ENCODE results near the gene CALD1. TPM values are rescaled to one million over a fixed set of nuclear protein-coding genes. Genes with fewer than 3 reads are reported as not detected.

The CALD1 gene
- total and polyA plus RNA-seq, 2 experiments from 2014 or later, result 132 to 842 TPM

GRCh38 chr7:134818613-134819345 lies 39.3 kb downstream of the CALD1 start:
- TF ChIP-seq ETS1 (IDR thresholded peaks at IDR 0.05) (no peak), ZNF331 (CRISPR knock-in tag; IDR thresholded peaks at IDR 0.05; ENCODE audit: low read depth) (no peak)
- Mint-ChIP-seq H3K27ac (no peak overlapping the region), H3K4me1 (peaks cover 3% of the 10 kb centered on the region), H3K9me3 (no peaks in the 10 kb centered on the region), H3K27me3 (ENCODE audit: insufficient read depth, low read depth, poor library complexity) (no peaks in the 10 kb centered on the region), H3K4me3 (no peak overlapping the region), H3K36me3 (ENCODE audit: low read depth) (peaks cover 4% of the 10 kb centered on the region; the same call in 1 of the 3 replicates)
- Histone ChIP-seq H3K4me1 (ENCODE audit: insufficient read depth) (0 out of 2 replicates have a peak, but pooled peaks cover 15% of the 10 kb centered on the region), H2AFZ (no peak overlapping the region), H4K20me1 (replicated peaks; ENCODE audit: insufficient read depth) (no peaks in the 10 kb centered on the region), H3K4me2 (no peak overlapping the region), H3K27me3 (ENCODE audit: insufficient read depth) (no peaks in the 10 kb centered on the region), H3F3A (replicated peaks; ENCODE audit: low read depth) (no peaks in the 10 kb centered on the region), H3K27ac (ENCODE audit: low read depth) (no peak overlapping the region), H3K79me2 (replicated peaks; ENCODE audit: insufficient read depth) (peaks cover 39% of the 10 kb centered on the region), H3K4me3 (no peak overlapping the region), H3K36me3 (ENCODE audit: insufficient read depth) (no peaks in the 10 kb centered on the region), H3K9me2 (ENCODE audit: insufficient read depth) (no peaks in the 10 kb centered on the region; the same call in none of the 2 replicates)
- DNase-seq (ENCODE audit: low spot score) (no peak), ATAC-seq (no peak)

DNA sequence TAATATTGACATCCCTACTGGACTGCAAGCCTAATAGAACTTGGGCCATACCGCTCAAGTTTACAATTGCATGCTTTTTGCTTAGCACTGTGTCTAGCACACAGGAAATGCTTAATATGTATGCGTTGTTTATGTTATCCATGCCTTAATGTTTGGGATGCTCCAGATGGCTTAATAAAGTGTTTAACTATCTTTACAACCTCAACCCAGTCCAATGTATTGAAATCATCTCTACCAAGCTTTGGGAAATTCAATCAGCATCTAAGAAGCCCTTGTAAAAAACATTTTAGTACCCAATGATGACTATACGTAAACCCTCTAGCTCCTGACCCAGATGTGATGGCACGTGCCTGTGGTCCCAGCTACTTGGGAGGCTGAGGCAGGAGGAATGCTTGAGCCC lies 40.0 kb downstream of the CALD1 start:
- Mint-ChIP-seq H3K36me3 (ENCODE audit: low read depth) (peaks cover 4% of the 10 kb centered on the region; the same call in 1 of the 3 replicates), H3K27ac (no peak overlapping the region), H3K27me3 (ENCODE audit: insufficient read depth, low read depth, poor library complexity) (no peaks in the 10 kb centered on the region), H3K9me3 (no peaks in the 10 kb centered on the region), H3K4me1 (peaks cover 3% of the 10 kb centered on the region; the same call in 2 of the 3 replicates), H3K4me3 (no peak overlapping the region)
- H3K4me2 ChIP-seq, result no peak overlapping the region
- H4K20me1 ChIP-seq (replicated peaks; ENCODE audit: insufficient read depth), result no peaks in the 10 kb centered on the region
- H3K79me2 ChIP-seq (replicated peaks; ENCODE audit: insufficient read depth), result peaks cover 33% of the 10 kb centered on the region
- no peaks in the 10 kb centered on the region for H3K36me3 ChIP-seq (ENCODE audit: insufficient read depth)
- no peaks in the 10 kb centered on the region for H3K27me3 ChIP-seq (ENCODE audit: insufficient read depth)
- no peak for ATAC-seq
- no peak overlapping the region for H3K27ac ChIP-seq (ENCODE audit: low read depth)
- TF ChIP-seq STAT1 (IDR thresholded peaks at IDR 0.05; ENCODE audit: unreplicated experiment) (no peak), ZNF114 (CRISPR knock-in tag; IDR thresholded peaks at IDR 0.05) (no peak), EZH2 (IDR thresholded peaks at IDR 0.05; ENCODE audit: low read depth, unreplicated experiment) (no peak), ETS1 (IDR thresholded peaks at IDR 0.05) (no peak), JUNB (IDR thresholded peaks at IDR 0.05; ENCODE audit: unreplicated experiment) (no peak)
- TF ChIP-seq, protein P1, sequence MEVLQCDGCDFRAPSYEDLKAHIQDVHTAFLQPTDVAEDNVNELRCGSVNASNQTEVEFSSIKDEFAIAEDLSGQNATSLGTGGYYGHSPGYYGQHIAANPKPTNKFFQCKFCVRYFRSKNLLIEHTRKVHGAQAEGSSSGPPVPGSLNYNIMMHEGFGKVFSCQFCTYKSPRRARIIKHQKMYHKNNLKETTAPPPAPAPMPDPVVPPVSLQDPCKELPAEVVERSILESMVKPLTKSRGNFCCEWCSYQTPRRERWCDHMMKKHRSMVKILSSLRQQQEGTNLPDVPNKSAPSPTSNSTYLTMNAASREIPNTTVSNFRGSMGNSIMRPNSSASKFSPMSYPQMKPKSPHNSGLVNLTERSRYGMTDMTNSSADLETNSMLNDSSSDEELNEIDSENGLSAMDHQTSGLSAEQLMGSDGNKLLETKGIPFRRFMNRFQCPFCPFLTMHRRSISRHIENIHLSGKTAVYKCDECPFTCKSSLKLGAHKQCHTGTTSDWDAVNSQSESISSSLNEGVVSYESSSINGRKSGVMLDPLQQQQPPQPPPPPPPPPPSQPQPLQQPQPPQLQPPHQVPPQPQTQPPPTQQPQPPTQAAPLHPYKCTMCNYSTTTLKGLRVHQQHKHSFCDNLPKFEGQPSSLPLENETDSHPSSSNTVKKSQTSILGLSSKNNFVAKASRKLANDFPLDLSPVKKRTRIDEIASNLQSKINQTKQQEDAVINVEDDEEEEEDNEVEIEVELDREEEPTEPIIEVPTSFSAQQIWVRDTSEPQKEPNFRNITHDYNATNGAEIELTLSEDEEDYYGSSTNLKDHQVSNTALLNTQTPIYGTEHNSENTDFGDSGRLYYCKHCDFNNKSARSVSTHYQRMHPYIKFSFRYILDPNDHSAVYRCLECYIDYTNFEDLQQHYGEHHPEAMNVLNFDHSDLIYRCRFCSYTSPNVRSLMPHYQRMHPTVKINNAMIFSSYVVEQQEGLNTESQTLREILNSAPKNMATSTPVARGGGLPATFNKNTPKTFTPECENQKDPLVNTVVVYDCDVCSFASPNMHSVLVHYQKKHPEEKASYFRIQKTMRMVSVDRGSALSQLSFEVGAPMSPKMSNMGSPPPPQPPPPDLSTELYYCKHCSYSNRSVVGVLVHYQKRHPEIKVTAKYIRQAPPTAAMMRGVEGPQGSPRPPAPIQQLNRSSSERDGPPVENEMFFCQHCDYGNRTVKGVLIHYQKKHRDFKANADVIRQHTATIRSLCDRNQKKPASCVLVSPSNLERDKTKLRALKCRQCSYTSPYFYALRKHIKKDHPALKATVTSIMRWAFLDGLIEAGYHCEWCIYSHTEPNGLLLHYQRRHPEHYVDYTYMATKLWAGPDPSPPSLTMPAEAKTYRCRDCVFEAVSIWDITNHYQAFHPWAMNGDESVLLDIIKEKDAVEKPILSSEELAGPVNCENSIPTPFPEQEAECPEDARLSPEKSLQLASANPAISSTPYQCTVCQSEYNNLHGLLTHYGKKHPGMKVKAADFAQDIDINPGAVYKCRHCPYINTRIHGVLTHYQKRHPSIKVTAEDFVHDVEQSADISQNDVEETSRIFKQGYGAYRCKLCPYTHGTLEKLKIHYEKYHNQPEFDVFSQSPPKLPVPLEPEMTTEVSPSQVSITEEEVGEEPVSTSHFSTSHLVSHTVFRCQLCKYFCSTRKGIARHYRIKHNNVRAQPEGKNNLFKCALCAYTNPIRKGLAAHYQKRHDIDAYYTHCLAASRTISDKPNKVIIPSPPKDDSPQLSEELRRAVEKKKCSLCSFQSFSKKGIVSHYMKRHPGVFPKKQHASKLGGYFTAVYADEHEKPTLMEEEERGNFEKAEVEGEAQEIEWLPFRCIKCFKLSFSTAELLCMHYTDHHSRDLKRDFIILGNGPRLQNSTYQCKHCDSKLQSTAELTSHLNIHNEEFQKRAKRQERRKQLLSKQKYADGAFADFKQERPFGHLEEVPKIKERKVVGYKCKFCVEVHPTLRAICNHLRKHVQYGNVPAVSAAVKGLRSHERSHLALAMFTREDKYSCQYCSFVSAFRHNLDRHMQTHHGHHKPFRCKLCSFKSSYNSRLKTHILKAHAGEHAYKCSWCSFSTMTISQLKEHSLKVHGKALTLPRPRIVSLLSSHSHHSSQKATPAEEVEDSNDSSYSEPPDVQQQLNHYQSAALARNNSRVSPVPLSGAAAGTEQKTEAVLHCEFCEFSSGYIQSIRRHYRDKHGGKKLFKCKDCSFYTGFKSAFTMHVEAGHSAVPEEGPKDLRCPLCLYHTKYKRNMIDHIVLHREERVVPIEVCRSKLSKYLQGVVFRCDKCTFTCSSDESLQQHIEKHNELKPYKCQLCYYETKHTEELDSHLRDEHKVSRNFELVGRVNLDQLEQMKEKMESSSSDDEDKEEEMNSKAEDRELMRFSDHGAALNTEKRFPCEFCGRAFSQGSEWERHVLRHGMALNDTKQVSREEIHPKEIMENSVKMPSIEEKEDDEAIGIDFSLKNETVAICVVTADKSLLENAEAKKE (CRISPR knock-in tag; IDR thresholded peaks at IDR 0.05), result no peak
- no peak for DNase-seq (ENCODE audit: low spot score)
- H3F3A ChIP-seq (replicated peaks; ENCODE audit: low read depth), result no peaks in the 10 kb centered on the region
- no peak overlapping the region for H2AFZ ChIP-seq
- H3K4me1 ChIP-seq (ENCODE audit: insufficient read depth), result 0 out of 2 replicates have a peak, but pooled peaks cover 15% of the 10 kb centered on the region
- H3K4me3 ChIP-seq, result no peak overlapping the region
- no peaks in the 10 kb centered on the region; the same call in none of the 2 replicates for H3K9me2 ChIP-seq (ENCODE audit: insufficient read depth)

Data from GM23338 (cell line).